Calu3 (cell line): ENCODE data around the gene PIPOX. TPM values are rescaled to one million over a fixed set of nuclear protein-coding genes. Genes with fewer than 3 reads are reported as not detected.

Experiments used
- BruUV-seq: library from RNA; stranded (reverse); fragments of 400-500 nt; replicated peaks from 2 replicates; lab custom pipeline; 2021; lab: Mats Ljungman, UMichigan
- CTCF ChIA-PET: fragments of 300-600 bp; sonication (Branson Sonifier 250); formaldehyde crosslinking; loops from one replicate; lab custom pipeline; 2022; ENCODE audit warnings: antibody characterized with exemption; lab: Charles Lee
- DNase-seq: peaks from one replicate; pipeline ENCODE4 v3.0.0; 2022
- H3K27ac Mint-ChIP-seq: one replicate; pipeline ENCODE4 v1.8.0; 2022; ENCODE audit warnings: mixed read lengths; ENCODE audit not compliant: unreplicated experiment
- H3K27me3 Mint-ChIP-seq: one replicate; pipeline ENCODE4 v1.8.0; 2022; ENCODE audit warnings: mixed read lengths; ENCODE audit not compliant: unreplicated experiment
- H3K36me3 Mint-ChIP-seq: one replicate; pipeline ENCODE4 v1.8.0; 2022; ENCODE audit warnings: mild to moderate bottlenecking, moderate library complexity, mixed read lengths; ENCODE audit not compliant: insufficient read depth, unreplicated experiment
- H3K4me1 Mint-ChIP-seq: one replicate; pipeline ENCODE4 v1.8.0; 2022; ENCODE audit warnings: mild to moderate bottlenecking, low read depth, mixed read lengths; ENCODE audit not compliant: unreplicated experiment
- H3K4me3 Mint-ChIP-seq: one replicate; pipeline ENCODE4 v1.8.0; 2022; ENCODE audit warnings: mild to moderate bottlenecking, low read depth, moderate library complexity, mixed read lengths; ENCODE audit not compliant: unreplicated experiment
- H3K9me3 Mint-ChIP-seq: one replicate; pipeline ENCODE4 v1.8.0; 2022; ENCODE audit warnings: low read depth, mixed read lengths; ENCODE audit not compliant: unreplicated experiment
- intact Hi-C: fragments of 100-400 bp; cut with micrococcal nuclease; formaldehyde crosslinking; loops from one replicate; pipeline ENCODE4 v1.10.0; 2022; ENCODE audit not compliant: unreplicated experiment
- total RNA-seq: library from RNA; stranded (reverse); gene quantifications from 2 replicates; pipeline ENCODE4 v1.2.3, GENCODE V29; 2022
- TF ChIP-seq, protein P1 (sequence below): fragments of 200-600 bp; IDR thresholded peaks from one replicate; pipeline ENCODE4 v1.8.0; 2022; ENCODE audit warnings: antibody characterized with exemption; ENCODE audit not compliant: unreplicated experiment

PIPOX gene
- total RNA-seq, 1 experiment from 2014 or later = 3.7 TPM

DNA sequence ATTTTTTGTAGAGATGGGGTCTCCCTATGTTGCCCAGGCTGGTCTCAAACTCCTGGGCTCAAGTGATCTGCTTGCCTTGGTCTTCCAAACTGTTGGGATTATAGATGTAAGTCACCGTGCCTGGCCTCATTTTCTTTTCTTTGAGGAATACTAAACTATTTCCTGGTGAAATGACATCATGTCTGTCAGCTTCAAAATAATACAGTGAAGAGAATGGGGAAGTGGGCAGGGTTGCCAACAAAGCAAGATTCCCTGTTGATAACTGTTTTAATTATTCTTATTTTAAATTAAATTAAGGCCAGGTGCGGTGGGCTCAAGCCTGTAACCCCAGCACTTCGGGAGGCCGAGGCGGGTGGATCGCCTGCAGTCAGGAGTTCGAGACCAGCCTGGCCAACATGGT lies 21.1 kb downstream of the PIPOX start:
- TF ChIP-seq, protein P1, sequence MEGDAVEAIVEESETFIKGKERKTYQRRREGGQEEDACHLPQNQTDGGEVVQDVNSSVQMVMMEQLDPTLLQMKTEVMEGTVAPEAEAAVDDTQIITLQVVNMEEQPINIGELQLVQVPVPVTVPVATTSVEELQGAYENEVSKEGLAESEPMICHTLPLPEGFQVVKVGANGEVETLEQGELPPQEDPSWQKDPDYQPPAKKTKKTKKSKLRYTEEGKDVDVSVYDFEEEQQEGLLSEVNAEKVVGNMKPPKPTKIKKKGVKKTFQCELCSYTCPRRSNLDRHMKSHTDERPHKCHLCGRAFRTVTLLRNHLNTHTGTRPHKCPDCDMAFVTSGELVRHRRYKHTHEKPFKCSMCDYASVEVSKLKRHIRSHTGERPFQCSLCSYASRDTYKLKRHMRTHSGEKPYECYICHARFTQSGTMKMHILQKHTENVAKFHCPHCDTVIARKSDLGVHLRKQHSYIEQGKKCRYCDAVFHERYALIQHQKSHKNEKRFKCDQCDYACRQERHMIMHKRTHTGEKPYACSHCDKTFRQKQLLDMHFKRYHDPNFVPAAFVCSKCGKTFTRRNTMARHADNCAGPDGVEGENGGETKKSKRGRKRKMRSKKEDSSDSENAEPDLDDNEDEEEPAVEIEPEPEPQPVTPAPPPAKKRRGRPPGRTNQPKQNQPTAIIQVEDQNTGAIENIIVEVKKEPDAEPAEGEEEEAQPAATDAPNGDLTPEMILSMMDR = no peak
- no peaks in the 10 kb centered on the region for H3K36me3 Mint-ChIP-seq
- CTCF ChIA-PET = interaction anchor here (0.8 kb wide), 1 partner anchor 105 kb away, joined by 3 read pairs; no protein-coding TSS in a partner anchor
- no TSS peak for BruUV-seq
- no peak for DNase-seq
- H3K9me3 Mint-ChIP-seq = no peaks in the 10 kb centered on the region
- intact Hi-C loops = no loop called here
- H3K4me1 Mint-ChIP-seq = no peaks in the 10 kb centered on the region
- no peak overlapping the region for H3K27ac Mint-ChIP-seq
- no peak overlapping the region for H3K4me3 Mint-ChIP-seq
- peaks cover 10% of the 10 kb centered on the region for H3K27me3 Mint-ChIP-seq

DNA sequence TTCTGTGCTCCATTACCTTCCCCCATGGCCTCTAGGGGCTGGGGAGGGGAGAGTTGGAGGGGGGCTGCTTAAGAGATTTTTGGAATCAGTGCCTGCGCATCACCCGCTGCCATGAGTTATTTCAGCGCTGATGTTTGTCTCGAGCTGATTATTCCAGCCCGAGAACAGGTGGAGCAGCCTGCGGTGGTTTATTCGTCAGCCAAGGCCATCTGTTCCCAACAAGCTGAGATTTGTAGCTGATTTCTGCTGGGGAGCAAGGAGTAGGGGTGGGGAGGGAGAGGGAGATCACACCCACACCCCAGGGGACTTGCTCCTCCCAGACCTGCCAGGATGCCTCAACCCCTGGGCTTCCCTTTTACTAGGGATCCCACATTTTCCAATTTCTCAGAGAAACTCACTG lies 23.1 kb downstream of the PIPOX start:
- Mint-ChIP-seq H3K4me1 (no peaks in the 10 kb centered on the region), H3K4me3 (no peak overlapping the region), H3K27ac (no peak overlapping the region), H3K36me3 (peaks cover 14% of the 10 kb centered on the region), H3K27me3 (peaks cover 10% of the 10 kb centered on the region), H3K9me3 (no peaks in the 10 kb centered on the region)
- CTCF ChIA-PET = no interaction called here
- TF ChIP-seq, protein P1 = no peak
- no TSS peak for BruUV-seq
- no peak for DNase-seq
- intact Hi-C loops = no loop called here

DNA sequence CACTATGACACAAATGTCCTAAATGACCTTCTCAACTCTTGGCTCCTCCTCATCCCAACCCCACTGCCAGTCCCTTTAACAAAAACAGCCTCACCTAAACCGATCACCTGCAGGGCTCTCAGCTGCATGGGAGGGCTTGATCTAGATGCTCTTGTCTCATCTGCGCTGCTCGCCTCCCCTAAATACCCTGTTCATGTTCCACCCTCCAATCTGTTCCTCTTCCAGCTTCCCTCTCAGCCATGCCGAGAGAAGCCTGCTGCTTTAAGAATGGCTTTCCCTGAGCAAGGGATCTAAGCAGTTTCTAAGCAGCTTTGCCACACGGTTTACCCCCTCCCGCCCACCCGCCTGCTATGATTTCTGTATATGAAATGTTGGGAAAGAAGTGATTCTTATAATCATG lies 23.7 kb downstream of the PIPOX start:
- BruUV-seq = no TSS peak

DNA sequence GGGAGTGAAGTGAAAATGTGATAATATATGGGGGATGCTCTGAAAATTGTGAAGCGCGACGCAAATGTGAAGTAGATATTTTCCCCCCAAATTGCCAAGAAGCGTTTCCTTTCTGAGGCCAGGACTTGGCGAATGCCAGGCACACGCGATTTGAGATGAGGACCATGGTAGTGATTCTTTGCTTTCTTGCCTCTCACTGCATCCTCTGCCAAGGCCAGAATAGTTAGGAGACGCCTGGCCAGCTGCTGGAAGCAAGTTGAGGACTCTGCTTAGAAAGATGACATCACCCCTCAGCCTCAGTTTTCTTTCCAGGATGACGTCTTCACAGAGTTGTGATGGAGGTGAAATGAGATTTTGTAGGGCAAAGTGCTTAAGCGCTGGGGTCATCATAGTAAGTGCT lies 25.9 kb downstream of the PIPOX start:
- CTCF ChIA-PET = interaction anchor here (0.7 to 0.9 kb wide), 2 partner anchors 14 to 490 kb away, joined by 4 to 5 read pairs; no protein-coding TSS in a partner anchor
- H3K36me3 Mint-ChIP-seq = peaks cover 20% of the 10 kb centered on the region
- H3K9me3 Mint-ChIP-seq = no peaks in the 10 kb centered on the region
- no peak overlapping the region for H3K27ac Mint-ChIP-seq
- BruUV-seq = no TSS peak
- H3K4me3 Mint-ChIP-seq = no peak overlapping the region
- no peak for DNase-seq
- intact Hi-C loops = no loop called here
- H3K4me1 Mint-ChIP-seq = no peaks in the 10 kb centered on the region
- peaks cover 10% of the 10 kb centered on the region for H3K27me3 Mint-ChIP-seq
- TF ChIP-seq, protein P1 = no peak

More for the DNA sequence above, 23.7 kb downstream of the PIPOX start:
- Mint-ChIP-seq H3K27ac (no peak overlapping the region), H3K4me3 (no peak overlapping the region), H3K9me3 (no peaks in the 10 kb centered on the region), H3K4me1 (no peaks in the 10 kb centered on the region), H3K36me3 (peaks cover 15% of the 10 kb centered on the region), H3K27me3 (peaks cover 10% of the 10 kb centered on the region)
- no peak for DNase-seq
- TF ChIP-seq, protein P1 = no peak
- CTCF ChIA-PET = no interaction called here
- intact Hi-C loops = no loop called here
